GM23248 (cell line): ENCODE measurements around the gene PARD3B. TPM values are rescaled to one million over a fixed set of nuclear protein-coding genes. Genes with fewer than 3 reads are reported as not detected.

Source experiments
- DNase-seq: peaks from one replicate; pipeline ENCODE4 v3.0.0-alpha.2; 2015
- H2AFZ ChIP-seq: fragments of 200-600 bp; sonication (generic); 2 replicates; pipeline ENCODE4 v1.6.1; 2016; ENCODE audit warnings: antibody characterized with exemption
- H3F3A ChIP-seq: fragments of 200-600 bp; sonication (generic); 2 replicates; pipeline ENCODE4 v1.6.1; 2016; ENCODE audit warnings: mild to moderate bottlenecking, antibody characterized with exemption, mixed run types; ENCODE audit not compliant: insufficient read depth
- H3K27ac ChIP-seq: fragments of 200-600 bp; sonication (generic); 2 replicates; pipeline ENCODE4 v1.5.1; 2016; ENCODE audit warnings: mild to moderate bottlenecking
- H3K27me3 ChIP-seq: fragments of 200-600 bp; sonication (generic); replicated peaks from 2 replicates; pipeline ENCODE4 v1.6.1; 2016; ENCODE audit warnings: mild to moderate bottlenecking; ENCODE audit not compliant: insufficient read depth
- H3K36me3 ChIP-seq: fragments of 200-600 bp; sonication (generic); 2 replicates; pipeline ENCODE4 v1.6.1; 2016; ENCODE audit warnings: low read depth, mild to moderate bottlenecking
- H3K4me1 ChIP-seq: fragments of 200-600 bp; sonication (generic); 2 replicates; pipeline ENCODE4 v1.6.1; 2016; ENCODE audit warnings: mild to moderate bottlenecking; ENCODE audit not compliant: insufficient read depth
- H3K4me2 ChIP-seq: fragments of 200-600 bp; sonication (generic); one replicate; pipeline ENCODE4 v1.6.1; 2016; ENCODE audit warnings: mild to moderate bottlenecking; ENCODE audit not compliant: unreplicated experiment
- H3K4me3 ChIP-seq: fragments of 200-600 bp; sonication (generic); 2 replicates; pipeline ENCODE4 v1.5.1; 2016; ENCODE audit warnings: mild to moderate bottlenecking
- H3K79me2 ChIP-seq: fragments of 200-600 bp; sonication (generic); 2 replicates; pipeline ENCODE4 v1.6.1; 2016; ENCODE audit warnings: mild to moderate bottlenecking; ENCODE audit not compliant: insufficient read depth
- H3K9ac ChIP-seq: fragments of 200-600 bp; sonication (generic); 2 replicates; pipeline ENCODE4 v1.6.1; 2016; ENCODE audit warnings: mild to moderate bottlenecking
- H3K9me2 ChIP-seq: fragments of 200-600 bp; sonication (generic); 2 replicates; pipeline ENCODE4 v1.6.1; 2016; ENCODE audit warnings: mixed run types, mild to moderate bottlenecking, moderate library complexity; ENCODE audit not compliant: insufficient read depth
- H3K9me3 ChIP-seq: fragments of 200-600 bp; sonication (generic); one replicate; pipeline ENCODE4 v1.6.1; 2017; ENCODE audit warnings: low read depth
- H4K20me1 ChIP-seq: fragments of 200-600 bp; sonication (generic); 2 replicates; pipeline ENCODE4 v1.6.0; 2016; ENCODE audit not compliant: insufficient read depth
- EZH2 ChIP-seq: fragments of 200-600 bp; sonication (generic); IDR thresholded peaks from 2 replicates; pipeline ENCODE4 v1.6.1; 2018; ENCODE audit warnings: antibody characterized with exemption, mild to moderate bottlenecking; ENCODE audit not compliant: insufficient read depth, poor library complexity, severe bottlenecking
- EZH2phosphoT487 ChIP-seq: fragments of 200-600 bp; sonication (generic); IDR thresholded peaks from 2 replicates; pipeline ENCODE4 v1.6.1; 2018; ENCODE audit warnings: antibody characterized with exemption, moderate library complexity, mild to moderate bottlenecking, low read depth; ENCODE audit not compliant: insufficient read depth
- WGBS, 2 experiments: methylation state at CpG; one replicate each; pipeline ENCODE4 v1.1.6; 2015 to 2017; ENCODE audit warnings: low lambda C conversion rate in 2 of 2, low coverage in 1 of 2; ENCODE audit errors: missing lambda C conversion rate in 2 of 2; 5-methylcytosine and 5-hydroxymethylcytosine counted together
- in situ Hi-C: fragments of 300-500 bp; cut with MboI; formaldehyde crosslinking; loops from 2 replicates; pipeline ENCODE4 v1.15.0; 2020
- polyA plus RNA-seq: library from polyadenylated mRNA; unstranded; fragments of >200 nt; fragmentation: Nextera tagmentation; extraction: Ambion mirVana; gene quantifications from 2 replicates; pipeline ENCODE4 v1.2.1, GENCODE V29; 2016
- total RNA-seq: library from RNA; depleted of rRNA; stranded (reverse); fragments of >200 nt; shearing (Covaris generic); gene quantifications from 2 replicates; pipeline ENCODE4 v1.2.3, GENCODE V29; 2014

Gene PARD3B
- total and polyA plus RNA-seq, 2 experiments from 2014 or later, result 2.5 to 6.9 TPM

GRCh38 chr2:205524656-205525055 is 979.4 kb downstream of the PARD3B start:
- Histone ChIP-seq H3K4me2 (no peak overlapping the region), H3K27ac (no peak overlapping the region), H3K27me3 (no peaks in the 10 kb centered on the region), H3K4me3 (no peak overlapping the region), H3K9me2 (no peaks in the 10 kb centered on the region), H4K20me1 (no peaks in the 10 kb centered on the region), H3K79me2 (no peaks in the 10 kb centered on the region), H3F3A (0 out of 2 replicates have a peak, but pooled peaks cover 6% of the 10 kb centered on the region), H3K36me3 (no peaks in the 10 kb centered on the region), H3K4me1 (no peaks in the 10 kb centered on the region), H2AFZ (no peak overlapping the region), H3K9ac (no peak overlapping the region), H3K9me3 (no peaks in the 10 kb centered on the region)
- no peak for DNase-seq
- WGBS, 2 experiments, result 83 to 86% methylated on average over 3 of the region's 3 CpGs
- in situ Hi-C loops, result no loop called here
- TF ChIP-seq EZH2phosphoT487 (no peak), EZH2 (no peak)

GRCh38 chr2:205527801-205528200 is 982.5 kb downstream of the PARD3B start:
- TF ChIP-seq EZH2, result no peak
- no peak for TF ChIP-seq EZH2phosphoT487
- in situ Hi-C loops, result no loop called here
- H3K9me2 ChIP-seq, result no peaks in the 10 kb centered on the region
- peak; percentile 51 for DNase-seq
- H3K27ac ChIP-seq, result no peak overlapping the region
- H3K4me1 ChIP-seq, result no peaks in the 10 kb centered on the region
- H3K36me3 ChIP-seq, result no peaks in the 10 kb centered on the region
- H3K9ac ChIP-seq, result no peak overlapping the region
- no peaks in the 10 kb centered on the region for H3K9me3 ChIP-seq
- H3K27me3 ChIP-seq, result no peaks in the 10 kb centered on the region
- no peak overlapping the region for H3K4me3 ChIP-seq
- H2AFZ ChIP-seq, result no peak overlapping the region
- no peaks in the 10 kb centered on the region for H4K20me1 ChIP-seq
- H3K4me2 ChIP-seq, result no peak overlapping the region
- no peaks in the 10 kb centered on the region for H3K79me2 ChIP-seq
- H3F3A ChIP-seq, result 0 out of 2 replicates have a peak, but pooled peaks cover 6% of the 10 kb centered on the region

GRCh38 chr2:205531072-205531471 is 985.8 kb downstream of the PARD3B start:
- Histone ChIP-seq H3F3A (0 out of 2 replicates have a peak, but pooled peaks cover 6% of the 10 kb centered on the region), H3K79me2 (no peaks in the 10 kb centered on the region), H3K4me2 (no peak overlapping the region), H3K9me2 (no peaks in the 10 kb centered on the region), H3K9ac (no peak overlapping the region), H4K20me1 (no peaks in the 10 kb centered on the region), H3K9me3 (no peaks in the 10 kb centered on the region), H2AFZ (no peak overlapping the region), H3K4me1 (no peaks in the 10 kb centered on the region), H3K36me3 (no peaks in the 10 kb centered on the region), H3K27me3 (no peaks in the 10 kb centered on the region), H3K27ac (no peak overlapping the region), H3K4me3 (no peak overlapping the region)
- DNase-seq, result no peak
- TF ChIP-seq EZH2phosphoT487, result no peak
- no peak for TF ChIP-seq EZH2
- WGBS, 2 experiments, result 41 to 42% methylated on average over 2 of the region's 2 CpGs
- in situ Hi-C loops, result no loop called here

- H3K9ac ChIP-seq, result no peak overlapping the region
- no peaks in the 10 kb centered on the region for H3K27me3 ChIP-seq
- no peaks in the 10 kb centered on the region for H3K9me2 ChIP-seq
- TF ChIP-seq EZH2phosphoT487, result no peak
- TF ChIP-seq EZH2, result no peak
- H3K9me3 ChIP-seq, result no peaks in the 10 kb centered on the region
- H3K4me1 ChIP-seq, result no peaks in the 10 kb centered on the region
- H3K79me2 ChIP-seq, result no peaks in the 10 kb centered on the region
- DNase-seq, result no peak
- in situ Hi-C loops, result no loop called here
- H2AFZ ChIP-seq, result no peak overlapping the region
- no peaks in the 10 kb centered on the region for H4K20me1 ChIP-seq
- H3K36me3 ChIP-seq, result no peaks in the 10 kb centered on the region
- WGBS, 2 experiments, result 96% methylated on average over 9 of the region's 9 CpGs
- no peak overlapping the region for H3K27ac ChIP-seq
- 0 out of 2 replicates have a peak, but pooled peaks cover 6% of the 10 kb centered on the region for H3F3A ChIP-seq
- no peak overlapping the region for H3K4me2 ChIP-seq
- no peak overlapping the region for H3K4me3 ChIP-seq
These were observed 986.3 kb downstream of the PARD3B start for GRCh38 chr2:205531489-205532148.
